ENCODE measurements around the gene ECE1. TPM values are rescaled to one million over a fixed set of nuclear protein-coding genes. Genes with fewer than 3 reads are reported as not detected.
"Not testable (repeated sequence)": the region's sequence is repeated elsewhere in the genome, so short reads cannot be mapped to it uniquely, and the experiment has no call there.

Gene ECE1
- total RNA-seq, 4 donors from 2014 or later: 105 to 122 (median 112) TPM

- DNase-seq: peak in 2 of 3 donors; percentile 31 to 66
- Histone ChIP-seq H3K36me3 (peaks cover 0 to 86% (median 6%) of the 10 kb centered on the region in 3 donors), H3K27ac (no peak overlapping the region), H3K4me3 (no peak overlapping the region), H3K27me3 (no peaks in the 10 kb centered on the region), H3K9me3 (no peaks in the 10 kb centered on the region), H3K4me1 (no peaks in the 10 kb centered on the region)
- no peak for TF ChIP-seq POLR2A (IDR thresholded peaks at IDR 0.05)
- TF ChIP-seq CTCF (IDR thresholded peaks at IDR 0.05): peak; percentile 48 to 88 (median 82)
Observed at GRCh38 chr1:21232044-21232443, 58.2 kb downstream of the ECE1 start.

- Histone ChIP-seq H3K36me3 (peaks cover 0 to 85% (median 6%) of the 10 kb centered on the region in 3 donors), H3K4me3 (no peak overlapping the region), H3K27me3 (no peaks in the 10 kb centered on the region), H3K27ac (no peak overlapping the region), H3K9me3 (no peaks in the 10 kb centered on the region), H3K4me1 (no peaks in the 10 kb centered on the region)
- DNase-seq: no peak
- TF ChIP-seq CTCF (IDR thresholded peaks at IDR 0.05) (no peak), POLR2A (IDR thresholded peaks at IDR 0.05) (no peak)
Observed at GRCh38 chr1:21229246-21230000, 60.8 kb downstream of the ECE1 start.

- H3K4me3 ChIP-seq, H3K4me1 ChIP-seq, H3K27me3 ChIP-seq, DNase-seq, H3K27ac ChIP-seq, H3K9me3 ChIP-seq: not testable (repeated sequence)
- H3K36me3 ChIP-seq: peaks cover 0 to 85% (median 6%) of the 10 kb centered on the region in 3 donors
Observed at GRCh38 chr1:21228224-21228623, 62.0 kb downstream of the ECE1 start.

- peaks cover 0 to 91% (median 4%) of the 10 kb centered on the region in 3 donors for H3K36me3 ChIP-seq
Observed at GRCh38 chr1:21225065-21225464, 65.2 kb downstream of the ECE1 start.

GRCh38 chr1:21220815-21221214 lies 69.4 kb downstream of the ECE1 start:
- H3K36me3 ChIP-seq: peaks cover 0 to 75% (median 0%) of the 10 kb centered on the region in 3 donors
- H3K27ac ChIP-seq: no peak overlapping the region
- no peaks in the 10 kb centered on the region for H3K4me1 ChIP-seq
- no peak overlapping the region for H3K4me3 ChIP-seq
- no peaks in the 10 kb centered on the region for H3K27me3 ChIP-seq
- H3K9me3 ChIP-seq: no peaks in the 10 kb centered on the region
- DNase-seq: no peak
- no peak for TF ChIP-seq POLR2A (IDR thresholded peaks at IDR 0.05)
- no peak for TF ChIP-seq CTCF (IDR thresholded peaks at IDR 0.05)

More at GRCh38 chr1:21225065-21225464, 65.2 kb downstream of the ECE1 start:
- H3K27ac ChIP-seq: no peak overlapping the region
- H3K4me1 ChIP-seq: no peaks in the 10 kb centered on the region
- H3K4me3 ChIP-seq: no peak overlapping the region
- no peaks in the 10 kb centered on the region for H3K9me3 ChIP-seq
- TF ChIP-seq CTCF (IDR thresholded peaks at IDR 0.05): no peak
- no peak for TF ChIP-seq POLR2A (IDR thresholded peaks at IDR 0.05)
- DNase-seq: no peak
- no peaks in the 10 kb centered on the region for H3K27me3 ChIP-seq

GRCh38 chr1:21219674-21220073 lies 70.6 kb downstream of the ECE1 start:
- peaks cover 0 to 64% (median 0%) of the 10 kb centered on the region in 3 donors for H3K36me3 ChIP-seq
- TF ChIP-seq POLR2A (IDR thresholded peaks at IDR 0.05) (no peak), CTCF (IDR thresholded peaks at IDR 0.05) (no peak)
- no peak overlapping the region for H3K27ac ChIP-seq
- H3K4me3 ChIP-seq: no peak overlapping the region
- no peaks in the 10 kb centered on the region for H3K9me3 ChIP-seq
- H3K4me1 ChIP-seq: no peaks in the 10 kb centered on the region
- no peaks in the 10 kb centered on the region for H3K27me3 ChIP-seq
- no peak for DNase-seq
